CD14-positive monocyte (primary cell): Measurements from ENCODE around the gene CCDC86. TPM values are rescaled to one million over a fixed set of nuclear protein-coding genes. Genes with fewer than 3 reads are reported as not detected.

ENCODE experiments used
- DNase-seq, 3 donors: peaks; one replicate each; pipeline ENCODE4 v3.0.0-alpha.2; 2011 to 2022
- H2AFZ ChIP-seq: 2 replicates; pipeline ENCODE4 v1.6.0; 2012; ENCODE audit warnings: mild to moderate bottlenecking, low read depth, low read length, inconsistent platforms; ENCODE audit not compliant: insufficient read depth, poor library complexity, severe bottlenecking
- H3K27ac ChIP-seq, 2 donors: 1 replicate in 1 of 2; 2 replicates in 1 of 2; pipeline ENCODE4 v1.5.1; 2012 to 2013; ENCODE audit warnings: low read length in 2 of 2, control low read depth in 1 of 2, inconsistent platforms in 1 of 2, low read depth in 1 of 2, mild to moderate bottlenecking in 1 of 2
- H3K27me3 ChIP-seq, 2 donors: one replicate each; pipeline versions ENCODE4 v1.6.0 to v1.6.1; 2011 to 2013; ENCODE audit warnings: low read length in 2 of 2; ENCODE audit not compliant: control insufficient read depth in 2 of 2, insufficient read depth in 2 of 2
- H3K36me3 ChIP-seq, 2 donors: replicated peaks in 1 of 2; 1 replicate in 1 of 2; 2 replicates in 1 of 2; pipeline versions ENCODE4 v1.5.1 to v1.6.1; 2012 to 2013; ENCODE audit warnings: low read length in 2 of 2, control low read depth in 1 of 2, inconsistent platforms in 1 of 2, mild to moderate bottlenecking in 1 of 2; ENCODE audit not compliant: insufficient read depth in 2 of 2, control insufficient read depth in 1 of 2
- H3K4me1 ChIP-seq, 2 donors: 1 replicate in 1 of 2; 2 replicates in 1 of 2; pipeline versions ENCODE4 v1.5.1 to v1.6.1; 2012 to 2013; ENCODE audit warnings: low read length in 2 of 2, control low read depth in 1 of 2, inconsistent platforms in 1 of 2, mild to moderate bottlenecking in 1 of 2, moderate library complexity in 1 of 2; ENCODE audit not compliant: insufficient read depth in 2 of 2, control insufficient read depth in 1 of 2
- H3K4me2 ChIP-seq: replicated peaks from 2 replicates; pipeline ENCODE3; 2012; ENCODE audit warnings: low read length, moderate library complexity, mild to moderate bottlenecking; ENCODE audit not compliant: poor library complexity, severe bottlenecking; ENCODE audit errors: extremely low read depth
- H3K4me3 ChIP-seq, 3 experiments: fragments of 200-600 bp in 1 of 3; sonication (generic) in 1 of 3; replicated peaks in 1 of 3; 1 replicate in 2 of 3; 2 replicates in 1 of 3; pipeline ENCODE4 v1.5.1; 2011 to 2013; ENCODE audit warnings: low read length in 3 of 3, mild to moderate bottlenecking in 3 of 3, control low read depth in 2 of 3, low read depth in 2 of 3, inconsistent platforms in 1 of 3, moderate library complexity in 1 of 3
- H3K79me2 ChIP-seq: 2 replicates; pipeline ENCODE4 v1.6.0; 2012; ENCODE audit warnings: mild to moderate bottlenecking, control low read depth, inconsistent platforms, low read length, moderate library complexity; ENCODE audit not compliant: insufficient read depth
- H3K9ac ChIP-seq: 2 replicates; pipeline ENCODE4 v1.6.0; 2017; ENCODE audit warnings: low read length, mild to moderate bottlenecking; ENCODE audit not compliant: insufficient read depth, poor library complexity, severe bottlenecking
- H3K9me3 ChIP-seq, 2 donors: replicated peaks in 1 of 2; 1 replicate in 1 of 2; 2 replicates in 1 of 2; pipeline versions ENCODE4 v1.5.1 to v1.6.1; 2012 to 2013; ENCODE audit warnings: low read length in 2 of 2, control low read depth in 1 of 2; ENCODE audit not compliant: control insufficient read depth in 1 of 2, insufficient read depth in 1 of 2
- H4K20me1 ChIP-seq: 2 replicates; pipeline ENCODE4 v1.6.0; 2012; ENCODE audit warnings: mild to moderate bottlenecking, low read length, control low read depth, moderate library complexity; ENCODE audit not compliant: insufficient read depth
- H3K27ac Mint-ChIP-seq, 7 donors: one replicate each; pipeline ENCODE4 v1.8.0; 2020; ENCODE audit warnings: mild to moderate bottlenecking in 7 of 7, mixed read lengths in 7 of 7, moderate library complexity in 6 of 7, inconsistent platforms in 2 of 7
- H3K27me3 Mint-ChIP-seq, 3 donors: one replicate each; pipeline ENCODE4 v1.8.0; 2021 to 2022; ENCODE audit warnings: low read depth in 3 of 3, mild to moderate bottlenecking in 3 of 3, mixed read lengths in 3 of 3, moderate library complexity in 3 of 3, inconsistent platforms in 1 of 3
- H3K36me3 Mint-ChIP-seq, 2 donors: one replicate each; pipeline ENCODE4 v1.8.0; 2020; ENCODE audit warnings: mixed read lengths in 2 of 2, inconsistent platforms in 1 of 2, mild to moderate bottlenecking in 1 of 2
- H3K4me1 Mint-ChIP-seq: one replicate; pipeline ENCODE4 v1.8.0; 2020; ENCODE audit warnings: mild to moderate bottlenecking, mixed read lengths
- H3K4me3 Mint-ChIP-seq, 2 donors: one replicate each; pipeline ENCODE4 v1.8.0; 2020; ENCODE audit warnings: mild to moderate bottlenecking in 2 of 2, mixed read lengths in 2 of 2, moderate library complexity in 1 of 2
- H3K9me3 Mint-ChIP-seq, 7 donors: one replicate each; pipeline ENCODE4 v1.8.0; 2020 to 2022; ENCODE audit warnings: mixed read lengths in 7 of 7, mild to moderate bottlenecking in 6 of 7, moderate library complexity in 6 of 7, inconsistent platforms in 2 of 7
- CTCF ChIP-seq: fragments of 200-600 bp; IDR thresholded peaks from one replicate; pipeline ENCODE4 v1.8.0; 2022; ENCODE audit warnings: antibody characterized with exemption, mild to moderate bottlenecking
- WGBS: methylation state at CpG from one replicate; pipeline ENCODE4 v1.1.5; 2013; ENCODE audit warnings: missing lambda C conversion rate; ENCODE audit not compliant: insufficient coverage; 5-methylcytosine and 5-hydroxymethylcytosine counted together
- intact Hi-C, 2 donors: fragments of 100-400 bp; cut with micrococcal nuclease; formaldehyde crosslinking; loops; one replicate each; pipeline versions ENCODE4 v1.15.0 to v1.15.1; 2023
- polyA plus RNA-seq, 3 donors: library from polyadenylated mRNA; depleted of rRNA in 1 of 3; unstranded in 2 of 3; stranded (reverse) in 1 of 3; fragments of 300-500 nt in 2 of 3; fragments of >200 nt in 1 of 3; fragmentation: Illumina TruSeq in 2 of 3; gene quantifications; 1 replicate in 2 of 3; 2 replicates in 1 of 3; pipeline ENCODE4 v1.2.3, GENCODE V29; 2012 to 2021

Gene CCDC86
- polyA plus RNA-seq, 3 donors = 7.2 to 10.2 (median 8.3) TPM

GRCh38 chr11:60874421-60875365, 32.8 kb downstream of the CCDC86 start:
- Histone ChIP-seq H3K36me3 (peaks cover 8 to 20% of the 10 kb centered on the region in 2 donors), H3K27ac (no peak overlapping the region), H3K4me1 (peaks cover 11 to 15% of the 10 kb centered on the region in 2 donors), H4K20me1 (no peaks in the 10 kb centered on the region), H3K4me2 (no peak overlapping the region), H3K9me3 (no peaks in the 10 kb centered on the region), H2AFZ (no peak overlapping the region), H3K79me2 (no peaks in the 10 kb centered on the region), H3K4me3 (no peak overlapping the region), H3K9ac (no peak overlapping the region), H3K27me3 (no peaks in the 10 kb centered on the region)
- H3K9me3 Mint-ChIP-seq = no peaks in the 10 kb centered on the region
- H3K4me3 Mint-ChIP-seq = no peak overlapping the region
- peaks cover 0 to 2% (median 1%) of the 10 kb centered on the region in 3 donors for H3K27me3 Mint-ChIP-seq
- H3K36me3 Mint-ChIP-seq = peaks cover 13 to 21% of the 10 kb centered on the region in 2 donors
- peak overlapping the region in 1 of 7 donors; percentile 48 for H3K27ac Mint-ChIP-seq
- DNase-seq = no peak
- intact Hi-C loops = no loop called here
- TF ChIP-seq CTCF = no peak
- WGBS = 93% methylated on average over 11 of the region's 13 CpGs
- peaks cover 12% of the 10 kb centered on the region for H3K4me1 Mint-ChIP-seq

GRCh38 chr11:60875366-60876167, 33.7 kb downstream of the CCDC86 start:
- 100% methylated on average over 1 of the region's 7 CpGs for WGBS
- Mint-ChIP-seq H3K4me3 (no peak overlapping the region), H3K9me3 (no peaks in the 10 kb centered on the region), H3K4me1 (peaks cover 12% of the 10 kb centered on the region), H3K36me3 (peaks cover 20 to 28% of the 10 kb centered on the region in 2 donors), H3K27me3 (peaks cover 0 to 2% (median 1%) of the 10 kb centered on the region in 3 donors), H3K27ac (peak overlapping the region in 1 of 7 donors; percentile 77)
- Histone ChIP-seq H3K27me3 (no peaks in the 10 kb centered on the region), H3K79me2 (no peaks in the 10 kb centered on the region), H3K4me3 (no peak overlapping the region), H3K27ac (no peak overlapping the region), H3K4me2 (no peak overlapping the region), H3K36me3 (peaks cover 14 to 29% of the 10 kb centered on the region in 2 donors), H2AFZ (no peak overlapping the region), H3K9me3 (no peaks in the 10 kb centered on the region), H4K20me1 (no peaks in the 10 kb centered on the region), H3K9ac (no peak overlapping the region), H3K4me1 (peaks cover 11 to 15% of the 10 kb centered on the region in 2 donors)
- DNase-seq = no peak
- intact Hi-C loops = no loop called here
- TF ChIP-seq CTCF = no peak
